CD4-positive, alpha-beta memory T cell (primary cell): ENCODE measurements around the gene UNC119. TPM values are rescaled to one million over a fixed set of nuclear protein-coding genes. Genes with fewer than 3 reads are reported as not detected.

Source experiments
- CTCF ChIA-PET: fragments of 350-600 bp; sonication (Branson Sonifier 250); formaldehyde crosslinking; loops from one replicate; lab custom pipeline; 2021; ENCODE audit warnings: inconsistent platforms; ENCODE audit not compliant: partially characterized antibody; lab: Charles Lee
- POLR2A ChIA-PET: fragments of 350-600 bp; sonication (Branson Sonifier 250); formaldehyde crosslinking; loops from one replicate; lab custom pipeline; 2021; ENCODE audit not compliant: partially characterized antibody; lab: Charles Lee
- DNase-seq, 5 donors: peaks; one replicate each; pipeline versions ENCODE4 v3.0.0 to v3.0.0-alpha.2; 2020 to 2022; ENCODE audit warnings: mixed read lengths in 1 of 5
- H3K27ac ChIP-seq: one replicate; pipeline ENCODE4 v1.7.0; 2013; ENCODE audit warnings: low read depth, low read length
- H3K27me3 ChIP-seq: 2 replicates; pipeline ENCODE4 v1.7.0; 2013; ENCODE audit warnings: mild to moderate bottlenecking, low read length, moderate library complexity; ENCODE audit not compliant: insufficient read depth
- H3K36me3 ChIP-seq: 2 replicates; pipeline ENCODE4 v1.7.0; 2013; ENCODE audit warnings: mild to moderate bottlenecking, low read length, moderate library complexity; ENCODE audit not compliant: insufficient read depth
- H3K4me1 ChIP-seq: 2 replicates; pipeline ENCODE4 v1.7.0; 2013; ENCODE audit warnings: mild to moderate bottlenecking, low read length, moderate library complexity; ENCODE audit not compliant: insufficient read depth
- H3K4me3 ChIP-seq, 2 donors: one replicate each; pipeline ENCODE4 v1.7.0; 2013; ENCODE audit warnings: low read length in 2 of 2, mild to moderate bottlenecking in 1 of 2
- H3K9me3 ChIP-seq, 2 donors: one replicate each; pipeline ENCODE4 v1.7.0; 2013; ENCODE audit warnings: low read length in 2 of 2, control low read depth in 1 of 2; ENCODE audit not compliant: control insufficient read depth in 1 of 2
- H3K27ac Mint-ChIP-seq, 7 donors: one replicate each; pipeline ENCODE4 v1.8.0; 2020 to 2021; ENCODE audit warnings: mixed read lengths in 7 of 7, mild to moderate bottlenecking in 6 of 7, inconsistent platforms in 3 of 7, moderate library complexity in 3 of 7
- H3K27me3 Mint-ChIP-seq, 2 donors: one replicate each; pipeline ENCODE4 v1.8.0; 2020 to 2021; ENCODE audit warnings: mixed read lengths in 2 of 2
- H3K36me3 Mint-ChIP-seq, 2 donors: one replicate each; pipeline ENCODE4 v1.8.0; 2020 to 2021; ENCODE audit warnings: mixed read lengths in 2 of 2, inconsistent platforms in 1 of 2, mild to moderate bottlenecking in 1 of 2
- H3K4me1 Mint-ChIP-seq, 4 donors: one replicate each; pipeline ENCODE4 v1.8.0; 2020 to 2021; ENCODE audit warnings: mixed read lengths in 4 of 4, mild to moderate bottlenecking in 1 of 4
- H3K4me3 Mint-ChIP-seq, 8 donors: one replicate each; pipeline ENCODE4 v1.8.0; 2020 to 2021; ENCODE audit warnings: mixed read lengths in 8 of 8, mild to moderate bottlenecking in 7 of 8, moderate library complexity in 6 of 8, inconsistent platforms in 3 of 8
- H3K9me3 Mint-ChIP-seq, 8 donors: one replicate each; pipeline ENCODE4 v1.8.0; 2020 to 2021; ENCODE audit warnings: mixed read lengths in 8 of 8, mild to moderate bottlenecking in 5 of 8, inconsistent platforms in 3 of 8, moderate library complexity in 1 of 8
- intact Hi-C: fragments of 100-400 bp; cut with micrococcal nuclease; formaldehyde crosslinking; loops from one replicate; pipeline ENCODE4 v1.15.1; 2023
- polyA plus RNA-seq, 2 donors: library from polyadenylated mRNA; unstranded; fragments of 300-500 nt; fragmentation: Illumina TruSeq; gene quantifications; one replicate each; pipeline ENCODE4 v1.2.3, GENCODE V29; 2021
- total RNA-seq, 2 experiments: library from RNA; stranded (reverse); gene quantifications; one replicate each; pipeline ENCODE4 v1.2.3, GENCODE V29; 2021

Gene UNC119
- total and polyA plus RNA-seq, 4 experiments from 2014 or later = 31.8 to 44.0 (median 39.2) TPM

- no peak overlapping the region for H3K27ac ChIP-seq
- H3K27me3 ChIP-seq = no peaks in the 10 kb centered on the region
- ChIA-PET POLR2A (interaction anchor here (0.8 to 1.0 kb wide), 2 partner anchors 34 to 62 kb away, joined by 3 read pairs; partner anchors contain the start of gene PIGS), CTCF (interaction anchor here (1.8 kb wide), 1 partner anchor 11 kb away, joined by 11 read pairs; no protein-coding TSS in a partner anchor)
- Mint-ChIP-seq H3K27ac (no peak overlapping the region), H3K4me1 (no peaks in the 10 kb centered on the region), H3K4me3 (no peak overlapping the region), H3K9me3 (no peaks in the 10 kb centered on the region), H3K27me3 (peaks cover 0 to 3% of the 10 kb centered on the region in 2 donors), H3K36me3 (no peaks in the 10 kb centered on the region)
- H3K36me3 ChIP-seq = no peaks in the 10 kb centered on the region
- no peaks in the 10 kb centered on the region for H3K9me3 ChIP-seq
- no peaks in the 10 kb centered on the region for H3K4me1 ChIP-seq
- no peak overlapping the region for H3K4me3 ChIP-seq
- intact Hi-C loops = no loop called here
- no peak for DNase-seq
These were observed 15.2 kb downstream of the UNC119 start for GRCh38 chr17:28537219-28537610.

DNA sequence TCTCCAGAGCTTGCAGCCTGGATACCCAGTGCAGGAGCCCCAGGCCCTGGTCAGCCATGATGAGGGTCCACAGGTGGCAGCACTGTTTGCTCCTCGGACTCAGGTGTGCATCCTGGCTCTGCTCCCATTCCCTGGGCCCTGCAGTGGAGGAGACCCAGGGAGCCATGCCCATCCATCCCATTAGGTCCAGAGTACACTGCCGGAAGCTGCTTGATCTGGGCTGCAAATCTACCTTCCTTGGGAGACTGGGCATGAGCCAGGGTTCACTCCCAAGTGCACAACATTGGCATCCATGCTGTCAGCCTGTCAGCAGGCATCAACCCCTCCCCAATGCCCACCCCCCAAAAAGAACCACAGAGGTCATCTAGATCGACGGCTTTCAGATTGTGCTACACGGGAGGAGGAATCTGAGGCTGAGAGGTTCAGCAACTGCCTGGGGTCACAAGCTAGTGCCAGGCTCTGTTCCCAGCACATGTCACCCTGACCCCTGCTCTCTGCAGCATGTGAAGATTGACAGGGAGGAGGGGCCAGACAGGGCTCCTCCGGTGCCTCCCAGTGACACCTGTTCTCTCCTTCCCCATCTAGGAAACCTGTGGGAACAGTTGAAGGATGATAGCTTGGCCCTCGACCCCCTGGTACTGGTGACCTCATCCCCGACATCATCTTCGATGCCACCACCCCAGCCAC lies 15.7 kb downstream of the UNC119 start:
- Mint-ChIP-seq H3K4me1 (no peaks in the 10 kb centered on the region), H3K4me3 (no peak overlapping the region), H3K27me3 (peaks cover 0 to 3% of the 10 kb centered on the region in 2 donors), H3K36me3 (no peaks in the 10 kb centered on the region), H3K27ac (peak overlapping the region in 1 of 7 donors; percentile 47), H3K9me3 (no peaks in the 10 kb centered on the region)
- no peaks in the 10 kb centered on the region for H3K36me3 ChIP-seq
- POLR2A ChIA-PET = interaction anchor here (0.8 kb wide), 1 partner anchor 63 kb away, joined by 3 read pairs; no protein-coding TSS in a partner anchor
- no peaks in the 10 kb centered on the region for H3K9me3 ChIP-seq
- H3K4me1 ChIP-seq = no peaks in the 10 kb centered on the region
- CTCF ChIA-PET = interaction anchor here (1.8 kb wide), 1 partner anchor 11 kb away, joined by 11 read pairs; no protein-coding TSS in a partner anchor
- no peak overlapping the region for H3K27ac ChIP-seq
- DNase-seq = no peak
- H3K4me3 ChIP-seq = no peak overlapping the region
- intact Hi-C loops = no loop called here
- H3K27me3 ChIP-seq = no peaks in the 10 kb centered on the region

DNA sequence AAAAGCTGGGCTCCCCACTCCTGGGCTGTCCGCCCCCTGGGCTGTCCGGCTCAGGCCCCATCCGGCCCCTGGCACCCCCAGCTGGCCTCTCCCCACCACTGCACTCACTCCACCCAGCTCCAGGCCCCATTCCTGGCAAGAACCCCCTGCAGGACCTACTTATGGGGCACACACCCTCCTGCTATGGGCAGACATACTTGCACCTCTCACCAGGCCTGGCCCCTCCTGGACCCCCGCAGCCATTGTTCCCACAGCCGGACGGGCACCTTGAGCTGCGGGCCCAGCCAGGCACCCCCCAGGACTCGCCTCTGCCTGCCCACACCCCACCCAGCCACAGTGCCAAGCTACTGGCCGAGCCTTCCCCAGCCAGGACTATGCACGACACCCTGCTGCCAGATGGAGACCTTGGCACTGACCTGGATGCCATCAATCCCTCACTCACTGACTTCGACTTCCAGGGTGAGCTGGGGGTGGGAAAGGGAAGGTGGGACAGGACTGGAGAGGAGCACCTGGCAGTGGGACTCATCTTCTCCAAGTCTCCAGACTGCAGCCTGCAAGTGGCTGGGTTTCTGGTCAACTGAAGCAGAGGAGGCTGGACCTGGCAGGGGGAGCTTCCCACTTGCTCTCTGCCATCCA lies 17.6 kb downstream of the UNC119 start:
- no peak for DNase-seq
- CTCF ChIA-PET = no interaction called here
- intact Hi-C loops = no loop called here
- no peak overlapping the region for H3K27ac ChIP-seq
- Mint-ChIP-seq H3K36me3 (no peaks in the 10 kb centered on the region), H3K9me3 (no peaks in the 10 kb centered on the region), H3K27me3 (peaks cover 1 to 3% of the 10 kb centered on the region in 2 donors), H3K4me1 (no peaks in the 10 kb centered on the region), H3K4me3 (no peak overlapping the region), H3K27ac (no peak overlapping the region)
- POLR2A ChIA-PET = no interaction called here
- no peak overlapping the region for H3K4me3 ChIP-seq
- H3K4me1 ChIP-seq = no peaks in the 10 kb centered on the region
- H3K36me3 ChIP-seq = no peaks in the 10 kb centered on the region
- H3K9me3 ChIP-seq = no peaks in the 10 kb centered on the region
- no peaks in the 10 kb centered on the region for H3K27me3 ChIP-seq

- Mint-ChIP-seq H3K9me3 (no peaks in the 10 kb centered on the region), H3K36me3 (no peaks in the 10 kb centered on the region), H3K27ac (no peak overlapping the region), H3K4me3 (no peak overlapping the region), H3K4me1 (no peaks in the 10 kb centered on the region), H3K27me3 (peaks cover 1 to 3% of the 10 kb centered on the region in 2 donors)
- Histone ChIP-seq H3K4me1 (no peaks in the 10 kb centered on the region), H3K36me3 (no peaks in the 10 kb centered on the region), H3K4me3 (no peak overlapping the region), H3K27me3 (no peaks in the 10 kb centered on the region), H3K9me3 (no peaks in the 10 kb centered on the region), H3K27ac (no peak overlapping the region)
- no peak for DNase-seq
- POLR2A ChIA-PET = no interaction called here
- CTCF ChIA-PET = no interaction called here
- intact Hi-C loops = no loop called here
These were observed 19.2 kb downstream of the UNC119 start for GRCh38 chr17:28533091-28533807.

DNA sequence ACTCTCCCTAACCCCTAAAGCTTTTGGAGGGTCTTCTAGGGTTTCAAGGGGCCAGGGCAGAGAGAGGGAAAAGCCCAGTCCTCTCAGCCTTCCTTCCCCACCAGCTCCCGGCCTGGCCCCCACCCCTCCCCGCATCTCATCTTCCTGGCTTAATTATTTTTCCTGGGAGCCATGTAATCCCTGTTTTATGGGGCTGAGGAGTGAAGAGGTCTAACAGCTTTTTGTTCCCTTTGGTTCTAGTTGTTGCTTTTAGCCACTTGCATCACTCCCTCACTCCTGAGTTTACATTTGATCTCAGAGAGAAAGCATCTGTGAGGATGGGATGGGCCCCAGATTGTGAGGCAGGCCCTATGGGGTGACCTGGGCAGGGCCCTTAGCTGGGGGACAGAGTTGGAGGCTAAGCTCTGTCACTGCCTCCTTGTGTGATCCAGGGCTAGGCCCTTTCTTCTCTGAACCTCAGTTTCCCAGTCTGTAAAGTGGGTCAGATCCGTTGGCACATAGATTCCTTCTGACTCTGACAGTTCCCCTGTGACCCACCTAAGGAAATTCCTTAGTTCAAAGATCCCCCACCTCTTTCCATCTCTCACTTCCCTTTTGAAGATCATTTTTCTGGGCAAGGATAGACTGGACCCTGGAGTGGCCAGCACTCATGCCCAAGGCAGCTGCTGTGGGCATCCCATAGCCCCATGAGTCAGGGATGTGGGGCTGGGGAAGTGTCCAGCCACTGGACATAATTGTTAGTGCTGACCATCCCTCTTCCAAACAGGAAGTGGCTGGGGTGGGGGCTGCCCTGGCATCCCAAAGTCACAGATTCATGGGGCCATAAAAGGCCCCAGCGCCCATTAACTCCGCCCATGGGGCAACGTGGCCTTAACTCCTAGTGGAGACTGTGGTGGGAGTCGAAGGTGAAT lies 20.1 kb downstream of the UNC119 start:
- Histone ChIP-seq H3K27me3 (no peaks in the 10 kb centered on the region), H3K27ac (no peak overlapping the region), H3K9me3 (no peaks in the 10 kb centered on the region), H3K4me3 (no peak overlapping the region), H3K4me1 (no peaks in the 10 kb centered on the region), H3K36me3 (no peaks in the 10 kb centered on the region)
- no peaks in the 10 kb centered on the region for H3K4me1 Mint-ChIP-seq
- CTCF ChIA-PET = no interaction called here
- no peak overlapping the region for H3K4me3 Mint-ChIP-seq
- no peak for DNase-seq
- H3K27ac Mint-ChIP-seq = no peak overlapping the region
- no peaks in the 10 kb centered on the region for H3K36me3 Mint-ChIP-seq
- intact Hi-C loops = no loop called here
- POLR2A ChIA-PET = no interaction called here
- H3K9me3 Mint-ChIP-seq = no peaks in the 10 kb centered on the region
- peaks cover 1 to 3% of the 10 kb centered on the region in 2 donors for H3K27me3 Mint-ChIP-seq

- no peaks in the 10 kb centered on the region for H3K4me1 Mint-ChIP-seq
- no peaks in the 10 kb centered on the region for H3K4me1 ChIP-seq
- no peak overlapping the region for H3K4me3 Mint-ChIP-seq
- no peaks in the 10 kb centered on the region for H3K36me3 Mint-ChIP-seq
- CTCF ChIA-PET = no interaction called here
- intact Hi-C loops = no loop called here
- H3K4me3 ChIP-seq = no peak overlapping the region
- H3K27me3 Mint-ChIP-seq = peaks cover 1 to 3% of the 10 kb centered on the region in 2 donors
- no peaks in the 10 kb centered on the region for H3K9me3 Mint-ChIP-seq
- H3K27ac ChIP-seq = no peak overlapping the region
- no peaks in the 10 kb centered on the region for H3K9me3 ChIP-seq
- no peaks in the 10 kb centered on the region for H3K36me3 ChIP-seq
- POLR2A ChIA-PET = no interaction called here
- DNase-seq = no peak
- no peak overlapping the region for H3K27ac Mint-ChIP-seq
- H3K27me3 ChIP-seq = no peaks in the 10 kb centered on the region
These were observed 21.5 kb downstream of the UNC119 start for GRCh38 chr17:28530926-28531325.
